ENCODE results near the gene GAS2L3.
"Not testable (repeated sequence)": the region's sequence is repeated elsewhere in the genome, so short reads cannot be mapped to it uniquely, and the experiment has no call there.

The GAS2L3 gene

DNA sequence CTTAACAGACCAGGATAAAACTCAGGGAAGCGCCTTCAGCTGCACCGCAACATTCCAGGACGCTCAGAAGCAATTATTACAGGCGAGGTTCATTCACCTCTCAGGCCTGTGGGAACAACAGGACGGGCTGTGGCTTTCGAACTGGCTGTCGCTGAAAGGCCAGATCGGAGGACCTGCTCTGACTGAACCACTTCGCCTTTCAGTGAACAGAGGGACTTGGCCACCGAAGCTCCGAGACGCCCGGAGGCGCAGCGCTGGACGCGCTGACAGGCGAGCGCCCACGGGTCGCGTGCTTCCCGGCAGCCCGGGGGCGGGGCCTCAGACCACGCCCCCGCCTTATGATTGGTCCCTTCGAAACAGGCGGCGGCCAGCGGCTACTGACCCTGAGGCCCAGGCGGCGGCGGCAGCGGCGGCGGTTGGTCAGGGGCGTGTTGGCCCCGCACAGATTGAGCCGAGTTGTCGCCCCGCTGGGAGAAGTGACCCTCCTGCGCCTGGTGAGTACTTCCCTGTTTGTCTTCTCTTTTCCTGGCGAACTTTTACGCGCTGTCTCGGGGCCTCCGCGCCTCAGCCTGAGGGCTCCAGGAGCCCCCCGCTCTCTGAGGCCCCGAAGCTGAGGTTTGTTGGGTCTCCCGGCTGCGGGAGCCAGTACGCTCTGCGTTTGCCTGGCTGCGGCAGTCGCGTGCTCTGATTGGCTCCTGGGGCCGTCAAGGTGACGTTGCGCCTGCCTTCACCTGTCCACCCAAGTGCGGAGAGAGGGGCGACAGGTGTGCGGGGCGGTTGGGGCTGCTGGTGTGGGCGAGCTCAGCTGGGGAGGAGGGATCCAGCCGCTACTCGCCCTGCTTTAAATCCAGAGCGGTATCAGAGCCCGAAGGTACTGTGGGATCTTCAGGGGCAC, at the start of gene GAS2L3:
TSS of gene GAS2L3 (plus strand) at position 393 of the 895 bp plus-strand sequence. CDS start 21,221 bp downstream, outside the sequence.
- in situ Hi-C loops (cut with MboI; ENCODE audit: low sequenced_read_pairs), result no loop called here

DNA sequence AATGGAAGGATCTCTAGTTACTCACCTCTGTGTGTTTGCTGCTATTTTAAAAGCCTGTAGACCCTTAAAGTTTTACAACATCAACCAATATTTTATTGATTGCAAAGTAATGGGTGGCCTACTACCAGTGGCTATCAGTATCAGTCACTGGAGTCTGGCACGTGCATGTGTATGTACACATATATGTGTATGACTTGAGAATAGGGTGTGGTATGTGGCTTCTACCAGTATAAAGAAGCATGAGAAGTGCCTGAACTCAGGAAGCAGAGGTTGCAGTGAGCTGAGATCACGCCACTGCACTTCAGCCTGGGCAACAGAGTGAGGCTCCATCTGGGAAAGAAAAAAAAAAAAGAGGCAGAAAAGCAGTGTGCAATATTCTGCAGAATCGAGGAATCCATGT, 45.5 kb upstream of the GAS2L3 start:
- in situ Hi-C loops (cut with MboI; ENCODE audit: low sequenced_read_pairs), result no loop called here

DNA sequence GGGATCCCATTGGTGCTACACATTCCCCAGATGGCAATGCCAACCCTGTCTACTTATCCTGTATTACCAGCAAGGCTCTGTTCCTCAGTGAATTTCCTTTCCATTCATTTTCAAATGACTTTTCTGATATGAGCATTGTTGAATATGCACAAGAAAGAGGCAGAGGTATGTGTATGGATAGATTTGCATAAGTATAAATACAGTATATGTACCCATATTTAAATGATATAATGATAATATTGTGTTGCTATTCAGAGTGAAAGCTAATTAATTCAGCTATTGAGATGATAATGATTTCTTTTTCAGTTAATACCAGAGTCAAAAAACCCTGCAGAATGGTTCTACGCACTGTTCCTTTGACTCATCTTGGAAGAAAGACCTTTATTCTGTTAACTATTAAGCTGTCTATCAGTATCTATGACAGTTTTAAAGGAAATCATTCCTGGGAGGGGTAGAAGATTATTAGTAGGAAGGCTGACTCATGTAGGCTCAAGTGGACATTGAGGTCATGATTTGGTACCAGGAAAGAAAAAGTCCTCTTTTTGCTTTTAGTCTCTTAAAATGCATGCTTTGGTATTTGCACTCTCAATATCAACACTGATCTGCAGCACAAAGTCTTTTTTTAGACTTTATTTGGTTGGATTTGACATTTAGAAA, 44.9 kb upstream of the GAS2L3 start:
- in situ Hi-C loops (cut with MboI; ENCODE audit: low sequenced_read_pairs), result no loop called here

DNA sequence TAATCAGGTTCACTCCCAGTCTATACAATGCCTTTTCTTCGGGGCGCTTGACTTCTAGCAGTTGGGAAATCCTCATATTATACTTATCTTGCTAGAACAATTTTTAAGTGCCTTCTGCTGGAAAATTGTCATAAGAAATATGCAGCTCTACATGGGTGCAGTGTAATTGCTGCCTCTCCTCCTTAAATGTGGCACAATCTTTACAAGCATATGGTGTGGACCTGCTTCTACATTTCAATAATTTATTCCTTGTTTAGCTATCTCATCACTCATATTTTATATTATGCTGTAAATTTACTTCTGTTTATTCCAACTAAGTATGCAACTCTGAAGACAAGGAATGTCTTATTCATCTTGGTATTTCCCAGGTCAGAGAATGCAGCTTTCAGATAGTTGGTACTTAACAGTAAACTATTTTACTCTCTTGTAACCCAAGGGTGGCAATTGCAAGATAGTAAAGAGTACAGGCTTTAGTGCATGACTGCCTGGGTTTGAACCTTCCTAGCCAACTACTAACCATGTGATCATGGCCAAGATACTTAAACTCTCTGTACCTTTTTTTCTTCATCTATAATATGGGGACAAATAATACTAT, 43.6 kb upstream of the GAS2L3 start:
- in situ Hi-C loops (cut with MboI; ENCODE audit: low sequenced_read_pairs), result no loop called here

DNA sequence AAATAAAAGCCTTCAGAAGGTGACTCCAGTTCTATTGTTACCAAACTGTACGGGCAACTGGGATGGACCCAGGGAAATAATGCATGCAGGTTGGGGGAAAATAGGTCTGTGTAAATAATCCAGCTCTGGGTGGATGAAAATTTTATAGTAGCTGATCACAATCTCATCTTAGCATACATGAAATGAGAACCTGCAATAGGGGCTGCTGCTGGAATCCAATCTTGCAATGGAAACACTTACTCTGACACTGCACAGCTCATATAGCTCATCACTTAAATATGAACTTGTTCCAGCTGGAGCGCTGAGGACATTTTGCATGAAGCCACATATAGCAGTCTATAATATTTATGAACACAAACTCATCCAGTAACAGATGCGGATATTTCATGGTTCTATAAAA, 40.1 kb upstream of the GAS2L3 start:
- in situ Hi-C loops (cut with MboI; ENCODE audit: low sequenced_read_pairs), result no loop called here

DNA sequence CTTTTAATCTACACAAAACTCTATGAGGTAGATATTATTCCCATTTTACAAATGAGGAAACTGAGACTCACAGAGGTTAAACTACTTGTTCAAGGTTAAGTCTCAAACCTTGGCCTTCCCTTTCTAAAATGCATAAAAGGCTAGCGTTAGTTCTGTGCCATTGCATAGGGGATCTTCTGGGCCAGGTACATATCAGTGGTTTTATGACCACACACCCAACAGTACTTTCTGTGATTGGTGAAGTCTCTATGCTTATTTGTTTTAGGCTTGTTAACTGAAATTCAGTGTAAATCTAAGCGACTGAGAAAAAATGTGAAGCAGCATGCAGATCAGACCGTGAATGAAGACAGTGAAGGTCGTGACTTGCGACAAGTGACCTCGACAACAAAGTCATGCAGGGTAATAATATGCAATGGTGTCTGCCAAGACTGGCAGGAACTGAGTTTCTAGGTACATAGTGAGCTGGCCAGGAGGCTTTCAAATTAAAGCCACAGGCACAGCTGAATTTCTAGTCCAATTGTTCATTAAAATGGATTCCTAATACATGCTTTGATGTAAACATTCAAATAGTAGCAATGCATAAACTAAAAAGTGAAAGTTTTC, 38.8 kb upstream of the GAS2L3 start:
- in situ Hi-C loops (cut with MboI; ENCODE audit: low sequenced_read_pairs), result no loop called here

DNA sequence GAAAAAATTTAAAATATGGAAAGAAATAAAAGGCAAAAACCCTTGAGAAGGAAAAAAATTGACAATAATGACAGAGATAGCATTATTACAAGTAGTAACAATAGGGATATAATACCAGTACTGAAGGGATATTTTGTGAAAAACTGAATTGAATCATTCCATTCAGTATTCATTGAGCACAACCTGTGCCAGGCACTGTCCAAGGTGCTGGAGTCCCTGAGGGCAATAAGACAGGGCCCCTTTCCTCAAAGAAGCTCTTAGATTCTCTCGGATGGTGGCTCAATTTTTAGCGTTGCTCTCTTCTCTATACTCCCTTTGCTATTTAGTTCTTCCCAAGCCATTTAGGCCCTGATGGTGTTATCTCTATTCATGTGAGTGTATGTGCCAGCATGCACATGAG, 34.3 kb upstream of the GAS2L3 start:
- in situ Hi-C loops (cut with MboI; ENCODE audit: low sequenced_read_pairs), result no loop called here

DNA sequence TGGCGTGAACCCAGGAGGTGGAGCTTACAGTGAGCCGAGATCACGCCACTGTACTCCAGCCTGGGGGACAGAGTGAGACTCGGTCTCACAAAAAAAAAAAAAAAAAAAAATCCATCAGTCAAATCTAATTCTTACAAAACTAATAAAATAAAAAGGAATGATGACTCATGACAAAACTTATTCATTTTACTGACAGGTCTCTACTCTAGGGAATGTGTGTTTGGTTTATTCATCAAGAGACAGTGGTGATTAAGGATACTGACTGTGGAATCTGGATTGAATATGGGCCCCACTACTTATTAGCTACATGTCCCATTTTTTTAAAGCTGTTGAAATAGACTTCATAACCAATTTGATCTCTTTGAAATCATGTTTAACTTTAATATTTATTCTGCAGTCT, 29.3 kb upstream of the GAS2L3 start:
- in situ Hi-C loops (cut with MboI; ENCODE audit: low sequenced_read_pairs), result no loop called here

DNA sequence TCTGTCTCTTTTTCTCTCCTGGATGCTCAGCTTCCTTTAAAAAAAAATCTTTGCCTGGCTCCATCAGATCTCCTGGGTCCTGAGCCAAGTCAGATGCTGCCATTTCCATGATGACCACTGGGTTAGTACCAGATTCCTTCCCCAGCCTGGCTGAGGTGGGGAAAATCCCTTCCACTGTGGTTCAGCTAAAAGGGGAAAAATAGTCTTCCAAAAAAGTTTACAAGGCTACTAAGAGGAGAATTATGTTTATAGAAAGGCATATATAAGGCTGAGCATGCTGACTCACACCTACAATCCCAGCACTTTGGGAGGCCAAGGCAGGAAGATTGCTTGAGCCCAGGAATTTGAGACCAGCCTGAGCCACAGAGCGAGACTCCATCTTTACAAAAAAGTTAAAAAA, 28.4 kb upstream of the GAS2L3 start:
- in situ Hi-C loops (cut with MboI; ENCODE audit: low sequenced_read_pairs), result no loop called here

DNA sequence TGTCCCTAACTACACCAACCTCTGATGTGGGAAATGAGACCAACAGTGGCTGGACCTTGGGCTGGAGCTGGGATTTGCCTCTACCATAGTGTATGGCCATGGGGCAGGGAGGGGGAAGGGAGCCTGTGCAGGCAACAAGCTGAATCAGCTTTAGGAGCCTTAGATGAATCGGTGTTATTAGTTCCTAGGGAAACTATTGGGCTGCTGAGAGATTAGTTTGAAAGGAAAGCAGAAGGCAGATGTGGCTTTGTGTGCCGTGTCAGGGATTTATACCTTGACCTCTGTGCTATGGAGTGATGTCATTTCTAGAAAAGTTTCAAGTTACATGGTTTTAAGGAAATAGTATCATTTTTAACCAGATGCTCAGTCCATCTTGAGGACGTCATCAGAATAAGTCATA, 19.5 kb upstream of the GAS2L3 start:
- in situ Hi-C loops (cut with MboI; ENCODE audit: low sequenced_read_pairs), result no loop called here

DNA sequence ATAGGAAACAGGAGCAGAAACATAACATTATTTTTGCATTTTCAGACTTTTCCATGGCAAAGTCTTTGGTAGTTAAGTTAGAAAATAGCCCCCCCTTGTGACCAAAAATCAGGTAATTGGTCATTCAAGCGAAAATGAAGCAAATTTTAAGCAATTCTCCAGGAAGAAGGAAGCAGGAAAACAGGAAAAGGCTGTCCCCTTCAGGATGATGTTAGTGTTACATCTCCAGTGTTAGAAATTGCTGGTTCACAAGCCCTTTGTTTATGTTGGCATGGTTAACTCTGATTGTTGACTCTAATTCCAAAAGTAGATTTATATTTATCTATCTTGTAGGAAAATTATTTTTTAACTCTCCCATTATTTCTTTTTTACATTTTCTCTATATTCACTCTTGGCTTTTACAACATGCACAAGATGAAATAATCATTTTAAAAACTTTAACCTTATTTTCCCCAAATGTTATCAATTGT, 18.8 kb upstream of the GAS2L3 start:
- in situ Hi-C loops (cut with MboI; ENCODE audit: low sequenced_read_pairs), result no loop called here

DNA sequence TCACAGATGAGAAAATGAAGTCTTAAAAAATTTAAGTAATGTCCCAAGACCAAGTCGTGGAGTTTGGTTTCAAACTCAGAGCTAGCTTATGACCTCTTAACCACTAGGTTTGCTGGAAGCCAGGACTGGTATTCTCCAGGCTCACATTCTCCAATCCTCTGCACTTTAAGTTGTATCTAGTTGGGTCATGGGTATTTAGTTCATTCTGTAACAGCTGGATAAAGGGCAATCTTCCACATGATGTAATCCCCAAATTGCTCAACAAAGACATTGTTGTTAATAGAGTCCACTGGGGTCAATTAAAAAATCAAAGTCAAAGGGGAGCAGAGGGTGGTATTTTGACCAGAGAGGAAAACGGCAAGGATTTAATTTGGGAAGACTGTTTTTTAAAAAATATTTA, 17.8 kb upstream of the GAS2L3 start:
- in situ Hi-C loops (cut with MboI; ENCODE audit: low sequenced_read_pairs), result no loop called here

DNA sequence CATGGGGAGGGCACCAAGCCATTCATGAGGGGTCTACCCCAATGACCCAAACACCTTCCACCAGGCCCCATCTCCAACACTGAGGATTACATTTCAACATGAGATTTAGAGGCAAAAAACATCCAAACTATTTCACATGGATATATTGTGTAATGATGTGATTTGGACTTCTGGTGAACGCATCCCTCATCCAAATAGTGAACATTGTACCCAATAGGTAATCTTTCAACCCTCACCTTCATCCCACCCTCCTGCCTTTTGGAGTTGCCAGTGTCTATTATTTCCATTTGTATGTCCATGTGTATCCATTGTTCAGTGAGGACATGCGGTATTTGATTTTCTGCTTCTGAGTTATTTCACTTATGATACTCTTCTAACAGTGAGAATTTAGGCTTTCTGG, 16.1 kb upstream of the GAS2L3 start:
- in situ Hi-C loops (cut with MboI; ENCODE audit: low sequenced_read_pairs), result no loop called here

DNA sequence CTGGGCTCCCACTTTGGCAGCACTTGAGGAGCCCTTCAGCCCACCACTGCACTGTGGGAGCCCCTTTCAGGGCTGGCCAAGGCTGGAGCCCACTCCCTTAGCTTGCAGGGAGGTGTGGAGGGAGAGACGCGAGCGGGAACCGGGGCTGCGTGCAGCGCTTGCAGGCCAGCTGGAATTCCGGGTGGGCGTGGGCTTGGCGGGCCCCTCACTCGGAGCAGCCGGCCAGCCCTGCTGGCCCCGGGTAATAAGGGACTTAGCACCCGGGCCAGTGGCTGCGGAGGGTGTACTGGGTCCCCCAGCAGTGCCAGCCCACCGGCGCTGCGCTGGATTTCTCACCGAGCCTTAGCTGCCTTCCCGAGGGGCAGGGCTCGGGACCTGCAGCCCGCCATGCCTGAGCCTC, 14.2 kb upstream of the GAS2L3 start:
- in situ Hi-C loops (cut with MboI; ENCODE audit: low sequenced_read_pairs), result not testable (repeated sequence)

DNA sequence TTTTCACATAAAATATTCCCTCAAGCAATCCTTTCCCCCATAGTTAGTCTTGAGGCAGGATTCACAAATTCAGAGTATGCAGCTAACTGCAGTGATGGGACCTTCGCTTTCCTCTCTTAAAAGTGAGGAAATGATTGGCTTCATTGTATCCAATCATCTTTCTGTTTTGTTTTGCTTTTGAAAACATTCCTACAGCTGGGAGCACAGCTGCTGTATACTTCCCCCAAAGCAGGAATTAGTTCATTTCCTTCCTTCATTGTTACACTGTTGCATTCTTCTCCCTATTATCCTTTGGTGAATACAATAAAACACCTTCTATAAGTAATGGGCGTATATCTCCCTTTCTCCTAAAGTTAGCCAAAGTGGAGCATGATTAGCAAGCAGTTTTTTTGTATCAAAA, 9.4 kb upstream of the GAS2L3 start:
- in situ Hi-C loops (cut with MboI; ENCODE audit: low sequenced_read_pairs), result no loop called here

DNA sequence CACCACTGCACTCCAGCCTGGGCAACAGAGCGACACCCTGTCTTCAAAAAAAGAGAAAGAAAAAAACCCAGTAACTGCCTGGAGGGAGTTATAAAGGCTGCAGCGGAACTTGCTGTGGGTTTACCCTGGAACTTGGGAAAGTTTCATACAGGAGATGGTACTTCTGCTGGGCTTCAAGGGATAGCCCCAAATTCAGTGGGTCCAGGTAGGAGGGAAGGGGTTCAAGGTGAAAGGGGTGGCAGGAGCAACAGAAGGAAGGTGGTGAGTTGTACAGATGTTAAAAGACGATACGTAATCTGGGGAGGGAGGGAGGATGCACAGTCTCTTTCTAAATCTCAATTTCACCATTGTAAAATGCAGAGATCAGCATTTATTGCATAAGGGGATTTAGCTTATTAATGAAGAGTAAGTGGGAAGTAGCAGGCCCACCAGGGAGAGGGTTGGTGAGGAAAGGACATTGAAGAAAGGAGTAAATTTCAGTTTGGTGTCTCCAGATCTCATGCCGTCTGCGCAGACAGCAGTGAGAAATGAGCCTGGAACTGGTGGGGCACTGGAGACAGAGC, 8.5 kb upstream of the GAS2L3 start:
- in situ Hi-C loops (cut with MboI; ENCODE audit: low sequenced_read_pairs), result no loop called here

DNA sequence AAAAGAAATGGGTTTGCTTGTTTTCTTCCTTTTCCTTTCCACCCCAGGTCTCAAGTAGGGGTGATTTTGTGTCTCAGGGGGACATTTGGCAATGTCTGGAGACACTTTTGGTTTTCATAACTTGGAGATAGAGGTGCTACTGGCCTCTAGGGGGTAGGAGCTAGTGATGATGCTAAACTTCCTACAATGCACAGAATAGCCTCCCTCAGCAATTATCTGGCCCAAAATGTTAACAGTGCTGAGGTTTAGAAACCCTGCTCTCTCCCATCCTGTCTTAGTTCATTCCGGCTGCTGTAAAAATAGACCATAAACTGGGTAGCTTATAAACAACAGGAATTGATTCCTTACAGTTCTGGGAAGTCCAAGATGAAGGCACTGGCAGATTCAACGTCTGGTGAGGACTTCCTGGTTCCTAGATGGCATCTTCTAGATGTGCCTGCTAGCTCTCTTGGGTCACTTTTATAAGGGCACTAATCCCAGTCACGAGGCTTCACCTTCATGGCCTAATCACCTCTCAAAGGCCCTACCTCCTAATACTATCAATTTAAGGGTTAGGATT, 7.4 kb upstream of the GAS2L3 start:
- in situ Hi-C loops (cut with MboI; ENCODE audit: low sequenced_read_pairs), result no loop called here

DNA sequence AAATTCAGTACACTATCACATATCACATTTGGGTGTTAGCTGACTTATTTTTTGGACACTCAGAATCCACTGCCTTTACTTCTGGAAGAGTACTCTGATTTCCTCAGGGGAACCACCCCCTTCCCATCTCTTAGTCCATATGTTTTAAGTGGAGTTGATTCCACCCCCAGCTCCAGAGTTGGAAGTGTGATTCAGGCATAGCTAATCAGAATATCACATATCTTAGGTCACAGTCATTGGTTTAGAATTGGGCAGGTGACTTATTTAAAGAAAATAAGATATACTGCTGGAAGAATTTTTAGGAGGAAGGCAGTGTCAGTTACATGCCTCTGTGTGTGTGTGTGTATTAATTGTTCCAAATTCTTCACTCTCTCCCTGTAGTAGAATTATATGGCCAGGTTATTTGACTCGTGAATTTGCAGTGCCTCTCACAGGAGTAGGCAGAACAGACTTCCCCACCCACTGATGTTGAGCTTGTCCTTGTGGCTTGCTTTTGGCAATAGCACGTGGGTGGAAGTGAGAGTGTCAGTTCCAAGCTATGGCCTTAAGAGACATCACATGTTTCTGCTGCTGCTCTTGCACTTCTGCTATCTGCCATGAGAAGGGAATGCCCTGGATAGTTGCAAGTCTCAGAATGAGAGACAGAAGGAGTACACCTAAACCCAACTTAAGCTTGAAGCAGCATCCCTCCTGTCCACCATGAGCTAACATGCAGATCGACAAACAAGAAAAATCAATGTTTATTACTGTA, 6.4 kb upstream of the GAS2L3 start:
- in situ Hi-C loops (cut with MboI; ENCODE audit: low sequenced_read_pairs), result no loop called here

DNA sequence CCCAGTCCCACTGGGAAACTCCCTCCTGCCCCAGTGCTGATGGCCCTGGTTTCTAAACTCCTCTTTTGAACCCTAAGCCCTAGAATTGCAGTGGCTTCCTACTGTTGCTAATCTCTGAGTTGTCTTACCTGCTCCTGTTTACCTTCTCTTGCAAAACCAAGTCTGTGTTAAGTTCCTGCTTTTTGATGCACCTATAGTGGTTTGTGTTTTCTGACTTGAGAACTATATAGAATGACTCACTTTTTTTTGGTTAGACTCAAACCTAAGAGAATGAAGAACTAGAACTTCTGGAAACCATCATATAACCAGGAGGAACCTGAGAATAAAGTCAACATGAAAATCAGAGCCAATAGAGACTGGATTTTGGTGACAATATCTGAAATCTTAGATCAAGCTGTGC, 5.5 kb upstream of the GAS2L3 start:
- in situ Hi-C loops (cut with MboI; ENCODE audit: low sequenced_read_pairs), result no loop called here

DNA sequence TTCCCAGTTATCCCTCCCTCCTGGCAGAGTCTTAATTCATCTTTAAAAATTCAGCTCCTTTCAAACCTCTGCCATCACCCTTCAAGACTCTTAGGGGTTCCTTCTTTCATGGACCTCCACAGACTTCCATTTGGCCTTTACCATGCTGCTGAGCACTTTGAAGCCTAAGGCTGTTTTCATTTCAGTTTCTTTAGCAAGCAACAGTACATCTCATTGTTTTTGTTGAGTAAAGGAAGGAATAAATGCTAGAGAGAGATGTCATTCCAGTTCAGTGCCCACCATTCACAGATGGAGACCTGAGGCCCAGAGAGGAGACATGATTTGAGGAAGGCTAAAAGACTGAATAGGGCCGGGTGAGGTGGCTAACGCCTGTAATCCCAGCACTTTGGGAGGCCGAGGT, 1.3 kb upstream of the GAS2L3 start:
- in situ Hi-C loops (cut with MboI; ENCODE audit: low sequenced_read_pairs), result no loop called here
